Left lobe of liver (tissue), 2 donors: ENCODE results near the gene IGFL4. TPM values are rescaled to one million over a fixed set of nuclear protein-coding genes. Genes with fewer than 3 reads are reported as not detected.

Experiments
- ATAC-seq: fragments of 200-7000 bp; cut with Tn5 transposase; one replicate; pipeline ENCODE4 v1.9.1; 2020; ENCODE audit warnings: mild to moderate bottlenecking, moderate library complexity
- DNase-seq: peaks from one replicate; pipeline ENCODE4 v3.0.0-alpha.2; 2020; ENCODE audit warnings: low spot score
- total RNA-seq: library from RNA; stranded (reverse); gene quantifications from one replicate; pipeline ENCODE4 v1.2.1, GENCODE V29; 2021
- donor health status: DM: no; HTN: no; CAD: no; lungs with moderate emphysema.
- donor health status: DM: no; HTN: yes; CAD: no.

IGFL4 gene
- total RNA-seq, 1 donor from 2014 or later: not detected

- DNase-seq: no peak
- no peak for ATAC-seq
Measured at GRCh38 chr19:45998834-45999233, 42.0 kb downstream of the IGFL4 start.

- ATAC-seq: no peak
- DNase-seq: no peak
Measured at GRCh38 chr19:45996933-45997332, 43.9 kb downstream of the IGFL4 start.

DNA sequence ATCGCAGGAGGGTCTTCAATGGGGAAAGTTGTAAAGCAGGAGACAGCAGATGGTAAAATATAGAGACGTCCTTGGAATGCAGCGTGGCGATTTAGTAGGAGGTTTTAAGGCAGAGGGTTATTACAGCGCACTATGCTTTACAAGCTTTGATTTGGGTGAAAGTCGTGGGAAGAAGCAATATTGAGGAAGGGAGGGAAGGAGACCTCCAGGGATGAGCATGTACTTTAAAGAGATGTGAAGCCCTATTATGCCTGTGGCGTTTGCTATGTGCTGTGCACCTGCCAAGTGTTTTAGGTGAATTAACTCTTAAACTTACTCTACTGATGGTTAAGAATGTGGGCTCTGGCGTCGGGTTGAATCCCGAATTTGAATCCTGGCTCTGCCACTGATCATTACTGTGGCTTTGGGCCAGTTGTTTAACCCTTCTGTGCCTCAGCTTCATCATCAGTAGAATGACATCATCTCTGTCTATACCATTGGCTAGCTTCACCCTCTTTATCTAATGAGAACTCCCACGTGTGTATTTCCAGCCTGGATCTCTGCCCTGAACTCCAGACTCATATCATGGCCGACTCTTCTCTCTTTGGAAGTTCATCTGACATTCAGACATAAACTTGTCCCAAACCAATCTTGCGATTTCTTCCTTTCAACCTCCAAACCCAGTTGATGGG is 45.0 kb downstream of the IGFL4 start:
- DNase-seq (no peak), ATAC-seq (no peak)

DNA sequence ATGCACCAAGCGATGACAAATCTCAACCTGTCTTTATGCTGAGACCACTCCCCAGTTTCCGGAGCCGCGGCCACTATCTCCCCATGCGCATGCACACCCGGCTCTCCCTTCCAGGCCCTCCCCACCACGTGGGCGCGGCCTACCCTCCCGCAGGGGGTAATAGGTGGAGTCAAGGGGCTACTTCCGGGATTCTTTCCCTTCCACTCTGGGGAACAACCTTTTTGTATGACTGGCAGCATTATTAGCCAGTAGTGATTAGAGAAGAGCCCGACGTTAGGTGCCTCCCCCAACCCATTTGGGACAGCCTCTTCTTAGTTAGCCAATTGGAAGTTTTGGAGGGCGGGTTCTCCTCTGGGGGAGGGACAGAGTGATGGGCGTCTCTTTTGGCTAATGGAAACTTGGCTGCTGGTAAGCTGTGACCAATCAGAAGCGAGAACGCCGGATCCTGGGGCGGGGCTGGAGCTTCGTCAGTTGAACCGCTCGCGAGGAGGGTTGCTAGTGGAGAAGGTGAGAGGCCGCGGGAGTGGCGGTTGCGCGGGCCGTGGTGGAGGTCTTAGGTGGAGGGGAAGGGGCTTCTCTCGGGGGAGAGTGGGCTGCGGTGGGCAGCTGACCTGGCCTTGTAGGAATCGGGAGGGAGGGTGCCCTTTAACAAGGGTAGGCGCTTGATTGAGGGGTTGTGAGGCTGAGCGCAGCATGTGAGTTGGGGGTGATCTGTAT is 45.6 kb downstream of the IGFL4 start, which contains the start of gene CCDC61:
Gene CCDC61 (plus strand): TSS at position 470 of the 717 bp plus-strand sequence. CDS start 7,552 bp downstream, outside the sequence.
- DNase-seq: peak; percentile 96
- peak; percentile 97 for ATAC-seq

GRCh38 chr19:45994456-45994997 is 46.3 kb downstream of the IGFL4 start:
- DNase-seq (no peak), ATAC-seq (peak; percentile 5)

DNA sequence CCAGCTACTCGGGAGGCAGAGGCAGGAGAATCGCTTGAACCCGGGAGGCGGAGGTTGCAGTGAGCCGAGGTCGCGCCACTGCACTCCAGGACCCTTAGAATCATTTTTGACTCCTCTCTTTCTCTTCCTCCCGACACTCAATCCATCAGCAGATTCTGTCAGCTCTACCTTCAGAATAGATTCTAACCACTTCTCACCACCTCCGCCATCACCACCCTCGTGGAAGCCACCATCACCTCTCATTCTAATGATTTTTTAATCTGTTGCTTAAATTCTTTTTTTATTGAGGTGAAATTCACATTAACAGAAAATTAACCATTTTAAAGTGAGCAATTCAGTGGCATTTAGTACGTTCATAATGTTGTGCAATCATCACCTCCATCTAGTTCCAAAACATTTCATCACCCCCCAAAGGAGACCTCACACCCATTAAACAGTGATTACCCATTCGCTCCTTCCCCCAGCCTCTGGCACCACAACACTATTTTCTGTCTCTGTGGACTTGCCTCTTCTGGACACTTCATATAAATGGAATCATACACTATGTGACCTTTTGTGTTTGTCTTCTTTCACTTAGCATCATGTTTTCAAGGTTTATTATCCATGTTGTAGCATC is 50.6 kb downstream of the IGFL4 start:
- DNase-seq (no peak), ATAC-seq (no peak)

Other genes starting within 250 kb of the IGFL4 start
- gene DMWD, start 248.2 kb downstream of the IGFL4 start, total RNA-seq: 13.9 TPM
- gene RSPH6A, start 225.7 kb downstream of the IGFL4 start, total RNA-seq: not detected
- 45.9 TPM for gene SYMPK, start 177.9 kb downstream of the IGFL4 start, total RNA-seq
- gene FOXA3, start 176.7 kb downstream of the IGFL4 start, total RNA-seq: 31.6 TPM
- 19.5 TPM for gene IRF2BP1, start 154.9 kb downstream of the IGFL4 start, total RNA-seq
- gene MYPOP, start 138.4 kb downstream of the IGFL4 start, total RNA-seq: 5.0 TPM
- not detected for gene NANOS2, start 126.2 kb downstream of the IGFL4 start, total RNA-seq
- 2.0 TPM for gene NOVA2, start 67.1 kb downstream of the IGFL4 start, total RNA-seq
- gene CCDC61, start 45.5 kb downstream of the IGFL4 start, total RNA-seq: 11.1 TPM
- 0.43 TPM for gene PGLYRP1, start 17.9 kb downstream of the IGFL4 start, total RNA-seq
- gene IGFL3, start 83.7 kb upstream of the IGFL4 start, total RNA-seq: not detected
- gene IGFL2, start 107.2 kb upstream of the IGFL4 start, total RNA-seq: not detected
- not detected for gene IGFL1, start 188.7 kb upstream of the IGFL4 start, total RNA-seq